ENCODE data around the gene GTF2F1.
"Not testable (repeated sequence)": the region's sequence is repeated elsewhere in the genome, so short reads cannot be mapped to it uniquely, and the experiment has no call there.

GRCh38 chr19:6360445-6360844 is 32.5 kb downstream of the GTF2F1 start:
- TF ChIP-seq CTCF, POLR2A, EP300 (IDR thresholded peaks at IDR 0.05): not testable (repeated sequence)
